ENCODE data around the gene TUSC7. TPM values are rescaled to one million over a fixed set of nuclear protein-coding genes. Genes with fewer than 3 reads are reported as not detected.

The TUSC7 gene
- total and polyA plus RNA-seq, 2 of the 4 experiments (the other 2 are of a cell fraction): not detected

- Histone ChIP-seq H3K79me1 (ENCODE audit: low read depth in 1 of 2, low read length in 2 of 2) (no peaks in the 10 kb centered on the region), H2BK20ac (ENCODE audit: low read depth, low read length) (no peak overlapping the region), H2AFZ (replicated peaks; ENCODE audit: low read length, poor library complexity) (no peak overlapping the region), H3K36me3 (ENCODE audit: control insufficient read depth, insufficient read depth, low read length) (no peaks in the 10 kb centered on the region), H3K4me1 (ENCODE audit: control insufficient read depth, insufficient read depth, low read length) (peaks cover 3% of the 10 kb centered on the region; the same call in 1 of the 2 replicates), H2BK5ac (ENCODE audit: low read depth, low read length, poor library complexity, severe bottlenecking) (no peak overlapping the region), H3K9me3 (ENCODE audit: control insufficient read depth, insufficient read depth, low read length) (no peaks in the 10 kb centered on the region), H2AK5ac (ENCODE audit: low read depth, low read length) (no peak overlapping the region), H3K14ac (replicated peaks; ENCODE audit: low read depth, low read length) (no peak overlapping the region), H3K4me3 (ENCODE audit: insufficient read depth, low read depth, low read length) (no peak overlapping the region), H3K9me1 (ENCODE audit: insufficient read depth, low read length) (no peaks in the 10 kb centered on the region; the same call in 1 of the 2 replicates), H3K27me3 (ENCODE audit: control insufficient read depth, insufficient read depth, low read length) (no peaks in the 10 kb centered on the region), H3K56ac (ENCODE audit: extremely low read depth, insufficient read depth, low read length) (no peak overlapping the region), H4K91ac (ENCODE audit: insufficient read depth, low read depth, low read length) (no peak overlapping the region), H4K20me1 (ENCODE audit: insufficient read depth, low read length) (no peaks in the 10 kb centered on the region), H2BK15ac (ENCODE audit: low read depth, low read length) (no peak overlapping the region), H4K8ac (ENCODE audit: low read depth in 2 of 2, low read length in 2 of 2) (no peak overlapping the region), H3K4me2 (ENCODE audit: low read depth, low read length) (no peak overlapping the region), H3K4ac (ENCODE audit: low read depth, low read length) (no peak overlapping the region), H3K27ac (ENCODE audit: insufficient read depth, low read length) (no peak overlapping the region), H2BK120ac (ENCODE audit: low read depth, low read length) (no peak overlapping the region), H4K5ac (ENCODE audit: low read depth, low read length) (no peak overlapping the region), H3K18ac (ENCODE audit: low read depth, low read length) (no peak overlapping the region), H3K9ac (ENCODE audit: low read depth, low read length) (no peak overlapping the region), H3K23ac (ENCODE audit: low read depth, low read length) (no peak overlapping the region), H2AK9ac (replicated peaks; ENCODE audit: low read depth, low read length, poor library complexity) (no peak overlapping the region)
- ATAC-seq (ENCODE audit: low read depth) (0 out of 2 replicates have a peak, but pooled peaks have one; percentile 24), DNase-seq (no peak)
- no peak for TF ChIP-seq MAZ (IDR thresholded peaks at IDR 0.05; ENCODE audit: borderline replicate concordance, low read depth, low read length)
- no peak for TF ChIP-seq MAFK (IDR thresholded peaks at IDR 0.05; ENCODE audit: low read depth, low read length)
- TF ChIP-seq RCOR1 (IDR thresholded peaks at IDR 0.05; ENCODE audit: insufficient replicate concordance, low read length): no peak
- no peak for TF ChIP-seq RAD21 (IDR thresholded peaks at IDR 0.05; ENCODE audit: low read length)
- TF ChIP-seq CTCF (conservative IDR thresholded peaks at IDR 0.05; ENCODE audit: low read depth, low read length): no peak
- TF ChIP-seq MXI1 (IDR thresholded peaks at IDR 0.05; ENCODE audit: borderline replicate concordance, low read depth, low read length): no peak
- no peak for TF ChIP-seq RFX5 (IDR thresholded peaks at IDR 0.05; ENCODE audit: low read depth, low read length)
- TF ChIP-seq ELK1 (IDR thresholded peaks at IDR 0.05; ENCODE audit: borderline replicate concordance, low read depth, low read length): no peak
- no peak for TF ChIP-seq NFE2L2 (IDR thresholded peaks at IDR 0.05; ENCODE audit: low read depth, low read length)
- TF ChIP-seq BHLHE40 (IDR thresholded peaks at IDR 0.05; ENCODE audit: low read depth, low read length): no peak
- no peak for TF ChIP-seq CEBPB (IDR thresholded peaks at IDR 0.05; ENCODE audit: low read depth, low read length)
- no peak for TF ChIP-seq FOS (IDR thresholded peaks at IDR 0.05; ENCODE audit: low read depth, low read length)
- TF ChIP-seq CHD1 (IDR thresholded peaks at IDR 0.05; ENCODE audit: low read depth, low read length): no peak
- TF ChIP-seq USF2 (IDR thresholded peaks at IDR 0.05; ENCODE audit: low read depth, low read length): no peak
- TF ChIP-seq POLR2A (IDR thresholded peaks at IDR 0.05; ENCODE audit: low read depth, low read length): no peak
- TF ChIP-seq SMC3 (IDR thresholded peaks at IDR 0.05; ENCODE audit: low read depth, low read length): no peak
- in situ Hi-C loops (cut with MboI; ENCODE audit: low sequenced_read_pairs) (no loop called here), intact Hi-C loops (cut with micrococcal nuclease) (no loop called here), dilution Hi-C loops (cut with HindIII; ENCODE audit: low sequenced_read_pairs, unreplicated experiment) (no loop called here)
- no CpG with 5 or more reads among the region's 1 CpG for WGBS, 2 experiments (ENCODE audit: extremely low coverage in 2 of 2, insufficient read length in 1 of 2)
- CTCF ChIA-PET: no interaction called here
- no TSS peak for BruUV-seq (replicated peaks)
- POLR2A ChIA-PET (ENCODE audit: unreplicated experiment): no interaction called here
Observed at GRCh38 chr3:116717566-116717965, 8.0 kb downstream of the TUSC7 start.
